Smooth muscle cell (in vitro differentiated cells): Measurements from ENCODE around the gene PALM3. TPM values are rescaled to one million over a fixed set of nuclear protein-coding genes. Genes with fewer than 3 reads are reported as not detected.

Source experiments
- DNase-seq: peaks from one replicate; lab custom pipeline; 2025; ENCODE audit not compliant: unreplicated experiment; lab: John Stamatoyannopoulos, UW
- H2AFZ ChIP-seq: fragments of 200-600 bp; sonication (generic); 2 replicates; pipeline ENCODE4 v1.6.0; 2016; ENCODE audit warnings: antibody characterized with exemption, low read depth, mild to moderate bottlenecking
- H3F3A ChIP-seq: fragments of 200-600 bp; sonication (generic); 2 replicates; pipeline ENCODE4 v1.6.0; 2017; ENCODE audit warnings: antibody characterized with exemption, low read depth
- H3K27ac ChIP-seq: fragments of 200-600 bp; sonication (generic); 2 replicates; pipeline ENCODE4 v1.5.1; 2016; ENCODE audit warnings: low read depth, mild to moderate bottlenecking
- H3K27me3 ChIP-seq: fragments of 200-600 bp; sonication (generic); 2 replicates; pipeline ENCODE4 v1.6.1; 2016; ENCODE audit warnings: low read depth, mild to moderate bottlenecking
- H3K36me3 ChIP-seq: fragments of 200-600 bp; sonication (generic); 2 replicates; pipeline ENCODE4 v1.5.1; 2016; ENCODE audit warnings: low read depth
- H3K4me1 ChIP-seq: fragments of 200-600 bp; sonication (generic); 2 replicates; pipeline ENCODE4 v1.5.1; 2016; ENCODE audit warnings: low read depth
- H3K4me2 ChIP-seq: fragments of 200-600 bp; sonication (generic); 2 replicates; pipeline ENCODE4 v1.6.0; 2016; ENCODE audit warnings: mild to moderate bottlenecking
- H3K4me3 ChIP-seq: fragments of 200-600 bp; sonication (generic); 2 replicates; pipeline ENCODE4 v1.5.1; 2016; ENCODE audit warnings: mild to moderate bottlenecking
- H3K79me2 ChIP-seq: fragments of 200-600 bp; sonication (generic); 2 replicates; pipeline ENCODE4 v1.6.0; 2016; ENCODE audit warnings: low read depth, mild to moderate bottlenecking
- H3K9ac ChIP-seq: fragments of 200-600 bp; sonication (generic); 2 replicates; pipeline ENCODE4 v1.6.0; 2016; ENCODE audit warnings: low read depth
- H3K9me3 ChIP-seq: fragments of 200-600 bp; sonication (generic); replicated peaks from 2 replicates; pipeline ENCODE4 v1.5.1; 2016; ENCODE audit warnings: low read depth
- H4K20me1 ChIP-seq: fragments of 200-600 bp; sonication (generic); 2 replicates; pipeline ENCODE4 v1.6.0; 2016; ENCODE audit warnings: low read depth
- CTCF ChIP-seq: fragments of 200-600 bp; sonication (generic); IDR thresholded peaks from 2 replicates; pipeline ENCODE4 v1.5.1; 2017; ENCODE audit warnings: borderline replicate concordance, mild to moderate bottlenecking, antibody characterized with exemption; ENCODE audit not compliant: insufficient read depth, poor library complexity, severe bottlenecking
- WGBS: methylation state at CpG from one replicate; pipeline ENCODE4 v1.1.7; 2016; ENCODE audit warnings: low lambda C conversion rate; 5-methylcytosine and 5-hydroxymethylcytosine counted together
- polyA plus RNA-seq: library from polyadenylated mRNA; unstranded; fragments of >200 nt; fragmentation: Nextera tagmentation; extraction: Ambion mirVana; gene quantifications from 2 replicates; pipeline ENCODE4 v1.2.1, GENCODE V29; 2016
- total RNA-seq: library from RNA; depleted of rRNA; stranded (reverse); fragments of >200 nt; gene quantifications from 2 replicates; pipeline ENCODE4 v1.2.3, GENCODE V29; 2014

Gene PALM3
- total and polyA plus RNA-seq, 2 experiments from 2014 or later = 0.55 TPM; not detected in 1

DNA sequence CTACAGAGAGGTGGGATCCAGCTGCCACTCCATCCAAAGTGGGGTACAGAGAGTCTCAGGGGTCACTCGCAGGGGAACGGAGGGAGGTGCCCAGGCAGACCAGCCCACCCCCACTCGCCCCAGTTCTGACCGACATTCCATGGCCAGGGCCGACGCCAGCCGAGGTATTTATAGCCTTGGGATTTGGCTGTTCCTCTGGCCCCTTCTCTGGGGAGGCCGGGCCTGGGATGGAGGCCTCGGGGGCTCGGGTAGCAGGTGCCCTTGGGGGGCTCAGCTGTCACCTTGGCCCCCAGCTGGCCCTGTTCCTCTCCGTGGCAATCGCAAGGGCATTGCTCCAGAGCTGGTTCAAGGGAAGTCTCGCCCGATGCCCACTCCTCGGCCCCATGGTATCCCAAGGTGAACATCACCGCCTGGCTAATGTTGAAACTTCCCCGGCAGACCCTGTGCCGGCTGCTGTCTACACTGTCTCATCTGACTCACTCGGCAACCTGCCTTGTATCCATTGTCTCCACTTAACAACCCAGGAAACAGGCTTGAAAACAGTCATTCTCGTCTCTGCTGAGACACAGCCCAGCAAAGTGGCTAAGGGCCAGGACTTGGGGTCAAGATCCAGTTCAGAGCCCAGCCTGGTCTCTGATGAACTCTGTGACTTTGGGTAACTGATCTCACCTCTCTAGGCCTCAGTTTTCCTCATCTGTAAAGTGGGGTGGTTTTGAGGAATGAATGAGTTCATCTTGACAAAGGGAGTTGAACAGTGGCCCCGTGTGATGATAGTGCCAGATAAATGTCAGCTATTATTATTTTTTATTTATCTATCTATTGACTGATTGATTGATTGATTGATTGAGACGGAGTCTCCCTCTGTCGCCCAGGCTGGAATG, 45.9 kb upstream of the PALM3 start:
- Histone ChIP-seq H3K9me3 (no peaks in the 10 kb centered on the region), H3K36me3 (no peaks in the 10 kb centered on the region), H3K4me2 (no peak overlapping the region), H3K4me1 (peaks cover 5% of the 10 kb centered on the region), H3K9ac (no peak overlapping the region), H3K79me2 (peaks cover 4% of the 10 kb centered on the region), H3K4me3 (no peak overlapping the region), H4K20me1 (peaks cover 24% of the 10 kb centered on the region), H2AFZ (no peak overlapping the region), H3F3A (no peaks in the 10 kb centered on the region), H3K27me3 (no peaks in the 10 kb centered on the region), H3K27ac (no peak overlapping the region)
- WGBS = 91% methylated on average over 23 of the region's 23 CpGs
- DNase-seq = no peak
- no peak for TF ChIP-seq CTCF

DNA sequence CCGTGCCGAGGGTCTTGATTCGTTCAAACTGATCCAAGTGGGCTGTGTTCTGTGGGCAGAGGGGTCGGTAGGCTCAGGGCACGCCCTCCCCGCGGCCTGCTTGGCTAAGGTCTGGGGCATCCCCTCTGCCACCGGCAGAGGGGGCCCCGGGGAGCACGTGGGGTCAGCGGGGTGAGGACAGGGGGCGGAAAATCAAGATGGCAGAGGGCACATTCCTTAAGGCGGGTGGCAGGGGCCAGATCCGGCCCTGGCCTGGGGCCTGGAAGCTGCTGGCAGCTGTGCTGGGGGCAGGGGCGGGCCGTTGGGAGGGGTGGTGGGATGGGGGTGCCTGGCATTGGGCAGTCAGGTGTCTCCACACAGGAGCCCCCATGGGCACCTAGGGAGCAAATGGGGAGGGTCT, 45.0 kb upstream of the PALM3 start:
- no peak for DNase-seq
- no peak overlapping the region for H3K4me3 ChIP-seq
- no peaks in the 10 kb centered on the region for H3K36me3 ChIP-seq
- no peak for TF ChIP-seq CTCF
- H3K9me3 ChIP-seq = no peaks in the 10 kb centered on the region
- peaks cover 18% of the 10 kb centered on the region for H4K20me1 ChIP-seq
- H3K27me3 ChIP-seq = no peaks in the 10 kb centered on the region
- H3F3A ChIP-seq = no peaks in the 10 kb centered on the region
- no peak overlapping the region for H3K4me2 ChIP-seq
- no peak overlapping the region for H3K9ac ChIP-seq
- 99% methylated on average over 12 of the region's 16 CpGs for WGBS
- H3K27ac ChIP-seq = no peak overlapping the region
- H3K4me1 ChIP-seq = no peaks in the 10 kb centered on the region
- peaks cover 3% of the 10 kb centered on the region for H3K79me2 ChIP-seq
- no peak overlapping the region for H2AFZ ChIP-seq

DNA sequence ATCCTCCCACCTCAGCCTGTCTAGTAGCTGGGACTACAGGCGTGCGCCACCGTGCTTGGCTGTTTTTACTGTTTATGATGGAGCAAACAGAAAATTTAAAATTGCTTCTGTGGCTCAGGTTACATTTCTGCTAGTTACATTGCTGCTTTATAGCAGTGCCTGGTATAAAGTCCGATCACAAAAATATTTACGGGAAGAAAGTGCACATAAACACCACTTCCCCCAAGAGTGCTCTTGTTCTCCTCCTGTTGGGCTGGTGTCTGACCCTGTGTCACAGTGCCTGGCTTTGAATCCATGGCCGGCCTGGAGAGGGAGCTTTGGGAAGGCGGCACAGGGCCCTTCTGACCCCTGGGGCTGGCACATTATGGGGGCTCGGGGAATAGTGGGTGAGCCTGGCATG, 43.8 kb upstream of the PALM3 start:
- Histone ChIP-seq H3K27ac (no peak overlapping the region), H3F3A (no peaks in the 10 kb centered on the region), H3K4me1 (no peaks in the 10 kb centered on the region), H3K4me2 (no peak overlapping the region), H3K27me3 (no peaks in the 10 kb centered on the region), H3K4me3 (no peak overlapping the region), H3K9ac (no peak overlapping the region), H3K9me3 (no peaks in the 10 kb centered on the region), H2AFZ (no peak overlapping the region), H3K36me3 (no peaks in the 10 kb centered on the region), H4K20me1 (peaks cover 16% of the 10 kb centered on the region), H3K79me2 (peaks cover 3% of the 10 kb centered on the region)
- WGBS = 98% methylated on average over 8 of the region's 8 CpGs
- no peak for TF ChIP-seq CTCF
- DNase-seq = no peak

GRCh38 chr19:14103310-14103709, 41.4 kb upstream of the PALM3 start:
- Histone ChIP-seq H3K4me2 (no peak overlapping the region), H3K27ac (no peak overlapping the region), H3F3A (no peaks in the 10 kb centered on the region), H3K27me3 (no peaks in the 10 kb centered on the region), H3K79me2 (no peaks in the 10 kb centered on the region), H3K4me1 (no peaks in the 10 kb centered on the region), H3K9ac (no peak overlapping the region), H2AFZ (no peak overlapping the region), H4K20me1 (peaks cover 8% of the 10 kb centered on the region), H3K4me3 (no peak overlapping the region), H3K36me3 (no peaks in the 10 kb centered on the region), H3K9me3 (no peaks in the 10 kb centered on the region)
- DNase-seq = no peak
- 100% methylated on average over 1 of the region's 1 CpG for WGBS
- no peak for TF ChIP-seq CTCF
